Activated CD8-positive, alpha-beta T cell treated with anti-CD3 and anti-CD28 coated beads for 36 hours (primary cell): ENCODE results near the gene CLSTN2. TPM values are rescaled to one million over a fixed set of nuclear protein-coding genes. Genes with fewer than 3 reads are reported as not detected.

Experiments
- ATAC-seq: fragments of 200-7000 bp; cut with Tn5 transposase; one replicate; pipeline ENCODE4 v1.10.0; 2021; ENCODE audit warnings: mild to moderate bottlenecking, moderate library complexity
- CTCF ChIA-PET: fragments of 350-600 bp; sonication (Branson Sonifier 250); formaldehyde crosslinking; loops from one replicate; lab custom pipeline; 2021; ENCODE audit warnings: antibody characterized with exemption; lab: Charles Lee
- POLR2A ChIA-PET: fragments of 350-600 bp; sonication (Branson Sonifier 250); formaldehyde crosslinking; loops from one replicate; lab custom pipeline; 2021; ENCODE audit warnings: antibody characterized with exemption; lab: Charles Lee
- DNase-seq: peaks from one replicate; pipeline ENCODE4 v3.0.0-alpha.2; 2020
- H3K27ac Mint-ChIP-seq: one replicate; pipeline ENCODE4 v1.8.0; 2021; ENCODE audit warnings: mild to moderate bottlenecking, mixed read lengths
- H3K27me3 Mint-ChIP-seq: one replicate; pipeline ENCODE4 v1.8.0; 2021; ENCODE audit warnings: mixed read lengths
- H3K36me3 Mint-ChIP-seq: one replicate; pipeline ENCODE4 v1.8.0; 2021; ENCODE audit warnings: low read depth, mixed read lengths
- H3K4me1 Mint-ChIP-seq: one replicate; pipeline ENCODE4 v1.8.0; 2021; ENCODE audit warnings: low read depth, mixed read lengths
- H3K4me3 Mint-ChIP-seq: one replicate; pipeline ENCODE4 v1.8.0; 2021; ENCODE audit warnings: mild to moderate bottlenecking, moderate library complexity, mixed read lengths
- H3K9me3 Mint-ChIP-seq: one replicate; pipeline ENCODE4 v1.8.0; 2021; ENCODE audit warnings: mixed read lengths
- CTCF ChIP-seq: fragments of 200-600 bp; IDR thresholded peaks from one replicate; pipeline ENCODE4 v1.8.0; 2022; ENCODE audit warnings: antibody characterized with exemption, mild to moderate bottlenecking
- intact Hi-C: fragments of 100-400 bp; cut with micrococcal nuclease; formaldehyde crosslinking; loops from one replicate; pipeline ENCODE4 v1.10.0; 2022
- total RNA-seq, 2 experiments: library from RNA; stranded (reverse); gene quantifications; one replicate each; pipeline ENCODE4 v1.2.3, GENCODE V29; 2021

CLSTN2 gene
- total RNA-seq, 2 experiments from 2014 or later, result not detected

- Mint-ChIP-seq H3K9me3 (no peaks in the 10 kb centered on the region), H3K27ac (no peak overlapping the region), H3K4me3 (no peak overlapping the region), H3K27me3 (no peaks in the 10 kb centered on the region), H3K4me1 (no peaks in the 10 kb centered on the region), H3K36me3 (no peaks in the 10 kb centered on the region)
- TF ChIP-seq CTCF, result no peak
- intact Hi-C loops, result no loop called here
- ChIA-PET POLR2A (no interaction called here), CTCF (no interaction called here)
- DNase-seq (no peak), ATAC-seq (no peak)
Measured at GRCh38 chr3:140384876-140385275, 449.9 kb downstream of the CLSTN2 start.

- no peak overlapping the region for H3K27ac Mint-ChIP-seq
- POLR2A ChIA-PET, result no interaction called here
- CTCF ChIA-PET, result no interaction called here
- no peak for TF ChIP-seq CTCF
- no peaks in the 10 kb centered on the region for H3K4me1 Mint-ChIP-seq
- ATAC-seq (no peak), DNase-seq (no peak)
- H3K27me3 Mint-ChIP-seq, result no peaks in the 10 kb centered on the region
- intact Hi-C loops, result no loop called here
- no peaks in the 10 kb centered on the region for H3K36me3 Mint-ChIP-seq
- no peak overlapping the region for H3K4me3 Mint-ChIP-seq
- no peaks in the 10 kb centered on the region for H3K9me3 Mint-ChIP-seq
Measured at GRCh38 chr3:140386357-140387100, 451.5 kb downstream of the CLSTN2 start.

GRCh38 chr3:140387244-140387643 lies 452.3 kb downstream of the CLSTN2 start:
- DNase-seq (no peak), ATAC-seq (no peak)
- no peaks in the 10 kb centered on the region for H3K27me3 Mint-ChIP-seq
- ChIA-PET CTCF (interaction anchor here (0.6 kb wide), 1 partner anchor 33 kb away, joined by 3 read pairs; no protein-coding TSS in a partner anchor), POLR2A (no interaction called here)
- no peak for TF ChIP-seq CTCF
- intact Hi-C loops, result no loop called here
- H3K4me1 Mint-ChIP-seq, result no peaks in the 10 kb centered on the region
- H3K27ac Mint-ChIP-seq, result no peak overlapping the region
- no peaks in the 10 kb centered on the region for H3K9me3 Mint-ChIP-seq
- H3K36me3 Mint-ChIP-seq, result no peaks in the 10 kb centered on the region
- no peak overlapping the region for H3K4me3 Mint-ChIP-seq

- H3K4me3 Mint-ChIP-seq, result no peak overlapping the region
- H3K9me3 Mint-ChIP-seq, result no peaks in the 10 kb centered on the region
- no peaks in the 10 kb centered on the region for H3K36me3 Mint-ChIP-seq
- CTCF ChIA-PET, result no interaction called here
- no peak overlapping the region for H3K27ac Mint-ChIP-seq
- intact Hi-C loops, result no loop called here
- no peak for TF ChIP-seq CTCF
- POLR2A ChIA-PET, result no interaction called here
- no peaks in the 10 kb centered on the region for H3K27me3 Mint-ChIP-seq
- DNase-seq, result no peak
- no peaks in the 10 kb centered on the region for H3K4me1 Mint-ChIP-seq
- no peak for ATAC-seq
Measured at GRCh38 chr3:140388202-140388922, 453.4 kb downstream of the CLSTN2 start.

GRCh38 chr3:140391061-140391460 lies 456.1 kb downstream of the CLSTN2 start:
- intact Hi-C loops, result no loop called here
- POLR2A ChIA-PET, result no interaction called here
- ATAC-seq (no peak), DNase-seq (no peak)
- H3K27me3 Mint-ChIP-seq, result no peaks in the 10 kb centered on the region
- H3K4me3 Mint-ChIP-seq, result no peak overlapping the region
- TF ChIP-seq CTCF, result no peak
- CTCF ChIA-PET, result no interaction called here
- no peaks in the 10 kb centered on the region for H3K4me1 Mint-ChIP-seq
- H3K27ac Mint-ChIP-seq, result no peak overlapping the region
- no peaks in the 10 kb centered on the region for H3K36me3 Mint-ChIP-seq
- no peaks in the 10 kb centered on the region for H3K9me3 Mint-ChIP-seq
